NCI-H2171 (cell line): ENCODE results near the gene RPLP2.

Experiments
- DNase-seq: peaks from one replicate; lab custom pipeline; 2025; lab: John Stamatoyannopoulos, UW

Gene RPLP2

GRCh38 chr11:803770-804598 lies 5.8 kb upstream of the RPLP2 start:
- no peak for DNase-seq

GRCh38 chr11:804599-804964 lies 5.2 kb upstream of the RPLP2 start:
- no peak for DNase-seq

GRCh38 chr11:808427-809286 lies 1.1 kb upstream of the RPLP2 start:
- no peak for DNase-seq

GRCh38 chr11:810040-810567 lies 337 bp downstream of the RPLP2 start:
- no peak for DNase-seq

GRCh38 chr11:811446-812245 lies 1.9 kb downstream of the RPLP2 start:
- no peak for DNase-seq

GRCh38 chr11:812390-812789 lies 2.6 kb downstream of the RPLP2 start:
- DNase-seq = no peak

- DNase-seq = no peak
These were observed 3.3 kb downstream of the RPLP2 start for GRCh38 chr11:813072-813455.

GRCh38 chr11:813456-814096 lies 3.8 kb downstream of the RPLP2 start:
- no peak for DNase-seq

GRCh38 chr11:815675-816432 lies 6.1 kb downstream of the RPLP2 start:
- no peak for DNase-seq

- no peak for DNase-seq
These were observed 6.6 kb downstream of the RPLP2 start for GRCh38 chr11:816433-816779.

GRCh38 chr11:818396-819128 lies 8.8 kb downstream of the RPLP2 start, which contains the start of gene PNPLA2:
PNPLA2 (plus strand) TSS chr11:818914; CDS start chr11:819719, 805 bp downstream.
- no peak for DNase-seq

- DNase-seq = peak; percentile 77
These were observed 9.6 kb downstream of the RPLP2 start for GRCh38 chr11:819129-819931.

- peak; percentile 57 for DNase-seq
These were observed 10.3 kb downstream of the RPLP2 start for GRCh38 chr11:819943-820649.

GRCh38 chr11:820655-821511 lies 11.1 kb downstream of the RPLP2 start:
- DNase-seq = no peak

GRCh38 chr11:821512-822371 lies 12.0 kb downstream of the RPLP2 start:
- no peak for DNase-seq

- no peak for DNase-seq
These were observed 13.9 kb downstream of the RPLP2 start for GRCh38 chr11:823441-824291.
